Keratinocyte (primary cell): ENCODE data around the gene MEG3.

ENCODE experiments used
- CTCF ChIP-seq, 3 experiments: IDR thresholded peaks in 1 of 3; conservative IDR thresholded peaks in 1 of 3; optimal IDR thresholded peaks in 1 of 3; 2 replicates in 2 of 3; 3 replicates in 1 of 3; pipeline versions ENCODE3 to v1.5.1; 2011; ENCODE audit warnings: low read length in 3 of 3, mild to moderate bottlenecking in 3 of 3, moderate library complexity in 2 of 3, control low read depth in 1 of 3, inconsistent platforms in 1 of 3; ENCODE audit not compliant: insufficient read depth in 2 of 3; ENCODE audit errors: extremely low read depth in 1 of 3
- EZH2 ChIP-seq: IDR thresholded peaks from one replicate; pipeline ENCODE4 v1.6.1; 2012; ENCODE audit warnings: inconsistent platforms, mild to moderate bottlenecking, low read length, moderate library complexity

GRCh38 chr14:100905166-100905565 is 79.2 kb downstream of the MEG3 start:
- TF ChIP-seq CTCF (optimal IDR thresholded peaks at IDR 0.05 in 1 of 3, IDR thresholded peaks at IDR 0.05 in 1 of 3, conservative IDR thresholded peaks at IDR 0.05 in 1 of 3; ENCODE audit: extremely low read depth in 1 of 3, insufficient read depth in 2 of 3, low read length in 3 of 3), result no peak
- TF ChIP-seq EZH2, result no peak
